Measurements from ENCODE around the gene LRMDA. TPM values are rescaled to one million over a fixed set of nuclear protein-coding genes. Genes with fewer than 3 reads are reported as not detected.
A peak's percentile ranks its signal among the peaks of the same experiment; 100 is the strongest.

Gene LRMDA
- total RNA-seq, 1 experiment from 2014 or later, result 4.8 TPM

DNA sequence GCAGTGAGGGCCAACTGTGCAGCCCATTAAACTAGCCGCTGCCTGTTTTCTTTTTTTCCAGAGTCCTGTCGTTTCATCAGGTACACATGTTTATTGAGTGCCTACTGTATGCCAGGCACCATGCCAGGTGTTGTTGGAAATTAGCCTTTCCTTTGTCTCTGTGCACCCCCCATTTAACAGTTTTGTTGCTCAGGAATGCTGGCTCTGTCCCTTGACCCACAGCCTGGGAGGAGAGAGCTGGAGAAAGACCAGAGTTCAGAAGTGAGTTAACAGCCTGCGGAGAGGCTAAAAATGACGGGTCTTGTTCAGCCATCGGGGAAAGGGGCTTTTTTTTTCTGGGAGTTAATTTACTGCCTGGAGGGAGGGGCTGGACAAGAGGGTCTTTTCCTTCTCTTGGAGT is 1.3 kb downstream of the LRMDA start:
- H3K4me1 ChIP-seq (ENCODE audit: control insufficient read depth in 1 of 2, insufficient read depth in 2 of 2, low read length in 2 of 2), result peaks cover 18 to 43% of the 10 kb centered on the region in 2 experiments
- RAD21 ChIA-PET (ENCODE audit: low non-redundant PET in 1 of 2, low total read pairs in 2 of 2, uncharacterized antibody in 2 of 2, unreplicated experiment in 2 of 2), result no interaction called here
- no peak overlapping the region for H3K4me3 ChIP-seq (replicated peaks in 1 of 2; ENCODE audit: low read depth in 1 of 2, low read length in 2 of 2)
- H4K20me1 ChIP-seq (ENCODE audit: insufficient read depth), result no peaks in the 10 kb centered on the region
- no peak overlapping the region for H3K9ac ChIP-seq (ENCODE audit: low read length)
- H3K4me2 ChIP-seq (ENCODE audit: low read length), result peak overlapping the region; percentile 74; the same call in 1 of the 2 replicates
- no peak for ATAC-seq
- no peaks in the 10 kb centered on the region for H3K9me3 ChIP-seq (ENCODE audit: control insufficient read depth in 1 of 2, insufficient read depth in 1 of 2, low read depth in 1 of 2, low read length in 2 of 2)
- TF ChIP-seq, protein P1, sequence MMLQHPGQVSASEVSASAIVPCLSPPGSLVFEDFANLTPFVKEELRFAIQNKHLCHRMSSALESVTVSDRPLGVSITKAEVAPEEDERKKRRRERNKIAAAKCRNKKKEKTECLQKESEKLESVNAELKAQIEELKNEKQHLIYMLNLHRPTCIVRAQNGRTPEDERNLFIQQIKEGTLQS (IDR thresholded peaks at IDR 0.05), result no peak
- no peak for TF ChIP-seq CEBPB (IDR thresholded peaks at IDR 0.05; ENCODE audit: low read depth)
- no peak for TF ChIP-seq POLR2AphosphoS5 (IDR thresholded peaks at IDR 0.05; ENCODE audit: low read depth, low read length)
- TF ChIP-seq SRF (IDR thresholded peaks at IDR 0.05; ENCODE audit: low read depth), result no peak
- TF ChIP-seq, protein P2, sequence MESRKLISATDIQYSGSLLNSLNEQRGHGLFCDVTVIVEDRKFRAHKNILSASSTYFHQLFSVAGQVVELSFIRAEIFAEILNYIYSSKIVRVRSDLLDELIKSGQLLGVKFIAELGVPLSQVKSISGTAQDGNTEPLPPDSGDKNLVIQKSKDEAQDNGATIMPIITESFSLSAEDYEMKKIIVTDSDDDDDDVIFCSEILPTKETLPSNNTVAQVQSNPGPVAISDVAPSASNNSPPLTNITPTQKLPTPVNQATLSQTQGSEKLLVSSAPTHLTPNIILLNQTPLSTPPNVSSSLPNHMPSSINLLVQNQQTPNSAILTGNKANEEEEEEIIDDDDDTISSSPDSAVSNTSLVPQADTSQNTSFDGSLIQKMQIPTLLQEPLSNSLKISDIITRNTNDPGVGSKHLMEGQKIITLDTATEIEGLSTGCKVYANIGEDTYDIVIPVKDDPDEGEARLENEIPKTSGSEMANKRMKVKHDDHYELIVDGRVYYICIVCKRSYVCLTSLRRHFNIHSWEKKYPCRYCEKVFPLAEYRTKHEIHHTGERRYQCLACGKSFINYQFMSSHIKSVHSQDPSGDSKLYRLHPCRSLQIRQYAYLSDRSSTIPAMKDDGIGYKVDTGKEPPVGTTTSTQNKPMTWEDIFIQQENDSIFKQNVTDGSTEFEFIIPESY (IDR thresholded peaks at IDR 0.05; ENCODE audit: extremely low read depth, insufficient replicate concordance, low read length), result no peak
- TF ChIP-seq ZFX (IDR thresholded peaks at IDR 0.05), result no peak
- TF ChIP-seq ELF1 (IDR thresholded peaks at IDR 0.05; ENCODE audit: borderline replicate concordance, low read depth), result no peak
- no peaks in the 10 kb centered on the region for H3K36me3 ChIP-seq (ENCODE audit: control insufficient read depth in 1 of 2, insufficient read depth in 2 of 2, low read length in 2 of 2)
- H2AFZ ChIP-seq (ENCODE audit: low read depth, low read length, poor library complexity, severe bottlenecking), result no peak overlapping the region
- POLR2A ChIA-PET, result no interaction called here
- H3K9me2 ChIP-seq (ENCODE audit: insufficient read depth), result no peaks in the 10 kb centered on the region; the same call in 1 of the 2 replicates
- no peak for DNase-seq (ENCODE audit: low read depth, low spot score)
- no peaks in the 10 kb centered on the region for H3K27me3 ChIP-seq (ENCODE audit: insufficient read depth, low read length)
- H3K79me2 ChIP-seq (ENCODE audit: insufficient read depth, low read length), result no peaks in the 10 kb centered on the region
- intact Hi-C loops (cut with micrococcal nuclease), result no loop called here
- BruUV-seq (replicated peaks), result TSS peak; percentile 46
- CTCF ChIA-PET, result no interaction called here
- H3K27ac ChIP-seq (ENCODE audit: low read depth, low read length), result no peak overlapping the region

DNA sequence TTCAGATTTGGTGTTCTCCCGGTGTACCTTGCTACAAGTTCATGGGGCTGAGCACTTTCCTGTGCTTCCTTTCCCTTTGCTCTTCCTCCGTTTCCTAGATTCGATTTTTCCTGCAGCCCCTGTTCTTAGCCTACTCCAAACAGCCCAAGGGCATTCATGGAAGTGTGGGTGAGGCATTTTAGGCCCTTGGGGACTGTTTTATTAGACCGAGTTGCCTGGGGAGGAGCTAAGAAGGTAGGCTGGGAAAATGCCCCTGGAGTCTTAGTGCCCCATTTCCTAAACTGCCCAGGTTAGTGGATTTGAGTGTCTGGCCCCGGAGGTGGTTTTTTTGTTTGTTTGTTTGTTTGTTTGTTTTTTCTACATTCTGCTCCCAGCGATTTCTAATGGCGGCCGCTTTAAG is 1.8 kb downstream of the LRMDA start:
- no peak overlapping the region for H3K9ac ChIP-seq (ENCODE audit: low read length)
- CTCF ChIA-PET, result no interaction called here
- no peaks in the 10 kb centered on the region for H4K20me1 ChIP-seq (ENCODE audit: insufficient read depth)
- BruUV-seq (replicated peaks), result no TSS peak
- intact Hi-C loops (cut with micrococcal nuclease), result no loop called here
- H3K27ac ChIP-seq (ENCODE audit: low read depth, low read length), result no peak overlapping the region
- TF ChIP-seq FOSL1 (IDR thresholded peaks at IDR 0.05; ENCODE audit: low read depth) (no peak), SP1 (IDR thresholded peaks at IDR 0.05; ENCODE audit: low read depth) (no peak), EGR1 (IDR thresholded peaks at IDR 0.05; ENCODE audit: low read depth) (no peak)
- TF ChIP-seq, protein P2 (IDR thresholded peaks at IDR 0.05; ENCODE audit: extremely low read depth, insufficient replicate concordance, low read length), result no peak
- H3K79me2 ChIP-seq (ENCODE audit: insufficient read depth, low read length), result no peaks in the 10 kb centered on the region
- ATAC-seq (no peak), DNase-seq (ENCODE audit: low read depth, low spot score) (no peak)
- peaks cover 18 to 39% of the 10 kb centered on the region in 2 experiments for H3K4me1 ChIP-seq (ENCODE audit: control insufficient read depth in 1 of 2, insufficient read depth in 2 of 2, low read length in 2 of 2)
- RAD21 ChIA-PET (ENCODE audit: low non-redundant PET in 1 of 2, low total read pairs in 2 of 2, uncharacterized antibody in 2 of 2, unreplicated experiment in 2 of 2), result no interaction called here
- POLR2A ChIA-PET, result no interaction called here
- H2AFZ ChIP-seq (ENCODE audit: low read depth, low read length, poor library complexity, severe bottlenecking), result no peak overlapping the region
- H3K4me3 ChIP-seq (replicated peaks in 1 of 2; ENCODE audit: low read depth in 1 of 2, low read length in 2 of 2), result no peak overlapping the region
- H3K9me2 ChIP-seq (ENCODE audit: insufficient read depth), result no peaks in the 10 kb centered on the region; the same call in 1 of the 2 replicates
- H3K9me3 ChIP-seq (ENCODE audit: control insufficient read depth in 1 of 2, insufficient read depth in 1 of 2, low read depth in 1 of 2, low read length in 2 of 2), result no peaks in the 10 kb centered on the region
- no peak overlapping the region for H3K4me2 ChIP-seq (ENCODE audit: low read length)
- H3K27me3 ChIP-seq (ENCODE audit: insufficient read depth, low read length), result no peaks in the 10 kb centered on the region
- H3K36me3 ChIP-seq (ENCODE audit: control insufficient read depth in 1 of 2, insufficient read depth in 2 of 2, low read length in 2 of 2), result no peaks in the 10 kb centered on the region

Measured in HCT116 (cell line).